K562 (cell line): ENCODE measurements around the gene HHLA2. TPM values are rescaled to one million over a fixed set of nuclear protein-coding genes. Genes with fewer than 3 reads are reported as not detected.

Experiments used
- ATAC-seq: fragments of 200-7000 bp; cut with Tn5 transposase; 3 replicates; pipeline ENCODE4 v1.9.1; 2020; ENCODE audit warnings: moderate library complexity
- BruUV-seq: library from RNA; stranded (reverse); fragments of 400-500 nt; replicated peaks from 2 replicates; lab custom pipeline; 2021; lab: Mats Ljungman, UMichigan
- CTCF ChIA-PET: fragments of 300-600 bp; formaldehyde crosslinking; extraction: SDS; loops from one replicate; lab custom pipeline; 2021; ENCODE audit warnings: low intra/inter-chr PET ratio; lab: Yijun Ruan, JAX
- POLR2A ChIA-PET: fragments of 300-600, 350-650 bp; sonication (Branson Sonifier 250); formaldehyde crosslinking; extraction: SDS; loops from one replicate; lab custom pipeline; 2021; ENCODE audit warnings: antibody characterized with exemption, inconsistent platforms; lab: Yijun Ruan, JAX
- DNase-seq, 4 experiments: peaks; one replicate each; pipeline versions ENCODE4 v3.0.0 to v3.0.0-alpha.2; 2011 to 2018; ENCODE audit warnings: low spot score in 3 of 4, mixed read lengths in 3 of 4; ENCODE audit errors: extremely low read depth in 1 of 4
- FAIRE-seq: peaks from 2 replicates; lab custom pipeline; 2011; peaks lifted over from hg19 to GRCh38; lab: Jason Lieb, UNC
- H2AFZ ChIP-seq: 2 replicates; pipeline ENCODE4 v1.6.0; 2011; ENCODE audit warnings: low read depth, low read length, control low read depth, inconsistent platforms
- H3K27ac ChIP-seq: fragments of 200-600 bp; 3 replicates; pipeline ENCODE4 v1.8.0; 2011; ENCODE audit warnings: low read depth, mild to moderate bottlenecking, control low read depth, inconsistent platforms, low read length, moderate library complexity, mixed read lengths; ENCODE audit errors: extremely low read depth
- H3K27me3 ChIP-seq, 2 experiments: fragments of 300-600 bp in 1 of 2; 2 replicates in 1 of 2; 3 replicates in 1 of 2; pipeline versions ENCODE4 v1.6.0 to v1.8.0; 2011; ENCODE audit warnings: inconsistent platforms in 2 of 2, low read length in 2 of 2, mild to moderate bottlenecking in 1 of 2, mixed read lengths in 1 of 2, moderate library complexity in 1 of 2; ENCODE audit not compliant: control insufficient read depth in 2 of 2, insufficient read depth in 2 of 2
- H3K36me3 ChIP-seq: fragments of 300-600 bp; 3 replicates; pipeline ENCODE4 v1.8.0; 2011; ENCODE audit warnings: mild to moderate bottlenecking, low read length, inconsistent platforms; ENCODE audit not compliant: control insufficient read depth, insufficient read depth
- H3K4me1 ChIP-seq, 2 experiments: fragments of 200-600 bp in 1 of 2; replicated peaks in 1 of 2; 2 replicates in 1 of 2; 3 replicates in 1 of 2; pipeline versions ENCODE4 v1.5.1 to v1.8.0; 2011; ENCODE audit warnings: inconsistent platforms in 2 of 2, low read length in 2 of 2, mild to moderate bottlenecking in 1 of 2, mixed read lengths in 1 of 2, moderate library complexity in 1 of 2; ENCODE audit not compliant: control insufficient read depth in 2 of 2, insufficient read depth in 2 of 2
- H3K4me2 ChIP-seq: 2 replicates; pipeline ENCODE4 v1.6.1; 2011; ENCODE audit warnings: low read length, control low read depth, inconsistent platforms, mixed read lengths; ENCODE audit not compliant: insufficient read depth
- H3K4me3 ChIP-seq: fragments of 200-600 bp; sonication (generic), shearing (Covaris generic); 2 replicates; pipeline ENCODE4 v1.5.1; 2016; ENCODE audit warnings: control low read depth, inconsistent platforms
- H3K79me2 ChIP-seq: fragments of 200-600 bp; 3 replicates; pipeline ENCODE4 v1.8.0; 2011; ENCODE audit warnings: low read length, inconsistent platforms; ENCODE audit not compliant: control insufficient read depth, insufficient read depth
- H3K9ac ChIP-seq, 2 experiments: 2 replicates each; pipeline versions ENCODE4 v1.6.0 to v1.6.1; 2011; ENCODE audit warnings: low read depth in 2 of 2, low read length in 2 of 2, control low read depth in 1 of 2, inconsistent platforms in 1 of 2, mild to moderate bottlenecking in 1 of 2, mixed read lengths in 1 of 2; ENCODE audit not compliant: insufficient read depth in 1 of 2
- H3K9me1 ChIP-seq: one replicate; pipeline ENCODE4 v1.6.0; 2011; ENCODE audit warnings: inconsistent platforms, mild to moderate bottlenecking, low read length, moderate library complexity; ENCODE audit not compliant: control insufficient read depth, insufficient read depth
- H3K9me3 ChIP-seq: replicated peaks from 2 replicates; pipeline ENCODE4 v1.5.1; 2011; ENCODE audit warnings: low read depth, low read length, inconsistent platforms; ENCODE audit not compliant: control insufficient read depth, insufficient read depth
- H4K20me1 ChIP-seq: replicated peaks from 2 replicates; pipeline ENCODE4 v1.6.1; 2011; ENCODE audit warnings: low read length, inconsistent platforms, mixed read lengths; ENCODE audit not compliant: control insufficient read depth, insufficient read depth
- GATAD2B ChIP-seq: fragments of 450-650 bp; IDR thresholded peaks from 2 replicates; pipeline ENCODE4 v1.6.1; 2017; ENCODE audit warnings: mild to moderate bottlenecking, borderline replicate concordance
- HEY1 ChIP-seq: fragments of 250-450 bp; sonication (Bioruptor Pico); IDR thresholded peaks from 2 replicates; pipeline ENCODE4 v1.5.0; 2020; ENCODE audit warnings: mild to moderate bottlenecking, moderate library complexity, borderline replicate concordance
- KAT7 ChIP-seq: sonication (generic); formaldehyde crosslinking; IDR thresholded peaks from 2 replicates; pipeline ENCODE4 v1.8.0; 2022; ENCODE audit warnings: missing genetic modification reagents, mild to moderate bottlenecking, borderline replicate concordance
- NFE2L1 ChIP-seq: fragments of 450-650 bp; IDR thresholded peaks from 2 replicates; pipeline ENCODE4 v1.6.1; 2016; ENCODE audit warnings: missing genetic modification characterization, low read depth, mild to moderate bottlenecking, missing compliant biosample characterization, moderate library complexity, borderline replicate concordance
- SMARCB1 ChIP-seq: IDR thresholded peaks from 2 replicates; pipeline ENCODE4 v1.6.1; 2011; ENCODE audit warnings: improper control_type of control experiment, low read depth; ENCODE audit not compliant: insufficient read length
- VEZF1 ChIP-seq: fragments of 200-800 bp; sonication (Bioruptor generic); IDR thresholded peaks from 2 replicates; pipeline ENCODE4 v1.6.1; 2017; ENCODE audit warnings: missing genetic modification characterization, missing compliant biosample characterization
- ZNF12 ChIP-seq: sonication (generic); formaldehyde crosslinking; IDR thresholded peaks from 2 replicates; pipeline ENCODE4 v1.4.0; 2020; ENCODE audit warnings: mild to moderate bottlenecking, missing genetic modification reagents
- ZNF764 ChIP-seq: fragments of 250-450 bp; sonication (Bioruptor Pico); IDR thresholded peaks from 2 replicates; pipeline ENCODE4 v1.4.0; 2020; ENCODE audit warnings: low read depth, mild to moderate bottlenecking, moderate library complexity
- WGBS: fragments of 100-300 bp; shearing (Covaris generic); methylation state at CpG from one replicate; pipeline ENCODE4 v1.1.6; 2016; ENCODE audit warnings: low coverage, mixed read lengths; ENCODE audit not compliant: insufficient coverage; ENCODE audit errors: missing lambda C conversion rate; 5-methylcytosine and 5-hydroxymethylcytosine counted together
- in situ Hi-C: fragments of 300-500 bp; cut with MboI; formaldehyde crosslinking; loops from 4 replicates; pipeline ENCODE4 v1.15.0; 2018; ENCODE audit warnings: inconsistent platforms, mixed read lengths
- intact Hi-C: fragments of 100-400 bp; cut with micrococcal nuclease; formaldehyde crosslinking; loops from 2 replicates; pipeline ENCODE4 v1.14.2; 2022
- polyA plus RNA-seq, 8 experiments: library from polyadenylated mRNA; depleted of rRNA in 4 of 8; stranded (reverse) in 5 of 8; unstranded in 3 of 8; fragments of >200 nt; fragmentation: Nextera tagmentation in 2 of 8; fragmentation: Illumina TruSeq in 1 of 8; extraction: Ambion mirVana in 2 of 8; extraction: Trizol in 1 of 8; gene quantifications; 2 replicates each; pipeline versions ENCODE4 v1.2.1 to v1.2.3, GENCODE V29; 2011 to 2014; ENCODE audit warnings: inconsistent platforms in 1 of 8, missing spikeins in 1 of 8
- total RNA-seq, 7 experiments: library from RNA; depleted of rRNA in 6 of 7; stranded (reverse); fragments of >200 nt in 6 of 7; fragmentation: Illumina TruSeq in 2 of 7; extraction: Trizol in 2 of 7; gene quantifications; 2 replicates each; pipeline versions ENCODE4 v1.2.1 to v1.2.3, GENCODE V29; 2011 to 2021; ENCODE audit warnings: low replicate concordance in 1 of 7

HHLA2 gene
- total and polyA plus RNA-seq, 9 of the 15 experiments (the other 6 are each of a cell fraction or from before 2014, with no cell fraction given), result 0.04 TPM; not detected in 7

GRCh38 chr3:108327168-108327567, 30.8 kb downstream of the HHLA2 start:
- H3K4me2 ChIP-seq, result no peak overlapping the region

DNA sequence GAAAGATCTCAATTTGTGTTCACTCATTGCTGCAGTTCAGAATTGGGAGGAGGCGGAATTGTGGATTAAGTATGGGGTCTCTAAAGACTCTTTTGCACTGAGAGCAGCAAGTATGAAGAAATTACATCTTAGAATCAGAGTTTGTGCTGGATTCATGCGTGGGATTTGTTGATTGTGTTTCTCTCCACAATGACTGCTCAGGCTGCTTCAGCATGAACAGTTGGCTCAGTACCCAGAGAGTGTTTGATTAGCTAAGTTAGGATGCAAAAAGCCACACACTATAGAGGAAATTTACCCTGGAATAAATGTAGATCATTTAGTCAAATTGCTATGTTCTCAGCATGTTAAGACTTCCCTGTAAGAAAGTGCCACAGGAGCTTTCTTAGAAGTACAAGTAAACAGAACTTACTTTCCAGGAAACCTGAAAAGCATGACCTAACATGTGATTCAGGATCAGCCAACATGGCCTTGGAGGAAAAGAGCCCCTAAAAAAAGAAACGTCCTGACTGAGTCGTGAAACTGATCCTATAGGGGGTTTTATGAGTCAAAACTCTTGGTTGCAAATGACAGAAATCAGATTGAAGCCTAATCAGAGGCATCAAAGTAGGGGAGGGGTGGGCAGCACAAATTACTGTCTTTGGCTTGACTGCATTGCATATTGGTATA, 32.6 kb downstream of the HHLA2 start:
- POLR2A ChIA-PET, result no interaction called here
- ATAC-seq (no peak), DNase-seq (no peak), FAIRE-seq (no peak)
- Histone ChIP-seq H3K4me2 (no peak overlapping the region), H3K4me3 (no peak overlapping the region), H3K4me1 (no peaks in the 10 kb centered on the region; a peak in 3 of 5 replicates), H3K9me1 (no peaks in the 10 kb centered on the region), H4K20me1 (no peaks in the 10 kb centered on the region), H3K27me3 (no peaks in the 10 kb centered on the region), H3K9ac (no peak overlapping the region), H3K79me2 (no peaks in the 10 kb centered on the region), H2AFZ (no peak overlapping the region), H3K27ac (no peak overlapping the region), H3K9me3 (no peaks in the 10 kb centered on the region), H3K36me3 (no peaks in the 10 kb centered on the region)
- WGBS, result 0% methylated on average over 3 of the region's 4 CpGs
- in situ Hi-C loops, result no loop called here
- intact Hi-C loops, result loop anchor here (10.0 kb wide), 1 partner anchor 174 kb away; no protein-coding TSS in a partner anchor
- BruUV-seq, result no TSS peak
- CTCF ChIA-PET, result no interaction called here
- TF ChIP-seq VEZF1 (CRISPR knock-in tag) (no peak), SMARCB1 (no peak), ZNF764 (no peak)

More at GRCh38 chr3:108327168-108327567, 30.8 kb downstream of the HHLA2 start:
- Histone ChIP-seq H4K20me1 (no peaks in the 10 kb centered on the region), H2AFZ (no peak overlapping the region), H3K4me3 (no peak overlapping the region), H3K27me3 (no peaks in the 10 kb centered on the region), H3K4me1 (no peaks in the 10 kb centered on the region; a peak in 3 of 5 replicates), H3K79me2 (no peaks in the 10 kb centered on the region), H3K36me3 (no peaks in the 10 kb centered on the region), H3K9me3 (no peaks in the 10 kb centered on the region), H3K9me1 (no peaks in the 10 kb centered on the region), H3K9ac (no peak overlapping the region), H3K27ac (no peak overlapping the region)
- ChIA-PET CTCF (no interaction called here), POLR2A (interaction anchor here (0.8 kb wide), 1 partner anchor 319 kb away, joined by 3 read pairs; no protein-coding TSS in a partner anchor)
- intact Hi-C loops, result loop anchor here (10.0 kb wide), 1 partner anchor 172 kb away; no protein-coding TSS in a partner anchor
- in situ Hi-C loops, result no loop called here
- DNase-seq (no peak), ATAC-seq (no peak), FAIRE-seq (no peak)
- no TSS peak for BruUV-seq
- TF ChIP-seq ZNF12 (no peak), HEY1 (CRISPR knock-in tag) (no peak), KAT7 (no peak), NFE2L1 (tag) (no peak), GATAD2B (no peak)
